ENCODE data around the gene KLLN. TPM values are rescaled to one million over a fixed set of nuclear protein-coding genes. Genes with fewer than 3 reads are reported as not detected.

The KLLN gene, protein sequence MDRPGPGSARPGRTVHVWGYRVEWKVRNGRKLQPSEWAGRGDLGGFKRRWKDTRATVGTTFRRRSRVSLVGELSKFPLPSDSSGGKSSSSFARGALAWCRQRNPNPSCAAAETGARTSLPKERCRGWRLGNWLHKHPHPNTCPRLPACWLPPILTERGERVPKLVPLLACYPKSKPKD
- 0.28 and 0.63 TPM in 2 replicates for total RNA-seq

DNA sequence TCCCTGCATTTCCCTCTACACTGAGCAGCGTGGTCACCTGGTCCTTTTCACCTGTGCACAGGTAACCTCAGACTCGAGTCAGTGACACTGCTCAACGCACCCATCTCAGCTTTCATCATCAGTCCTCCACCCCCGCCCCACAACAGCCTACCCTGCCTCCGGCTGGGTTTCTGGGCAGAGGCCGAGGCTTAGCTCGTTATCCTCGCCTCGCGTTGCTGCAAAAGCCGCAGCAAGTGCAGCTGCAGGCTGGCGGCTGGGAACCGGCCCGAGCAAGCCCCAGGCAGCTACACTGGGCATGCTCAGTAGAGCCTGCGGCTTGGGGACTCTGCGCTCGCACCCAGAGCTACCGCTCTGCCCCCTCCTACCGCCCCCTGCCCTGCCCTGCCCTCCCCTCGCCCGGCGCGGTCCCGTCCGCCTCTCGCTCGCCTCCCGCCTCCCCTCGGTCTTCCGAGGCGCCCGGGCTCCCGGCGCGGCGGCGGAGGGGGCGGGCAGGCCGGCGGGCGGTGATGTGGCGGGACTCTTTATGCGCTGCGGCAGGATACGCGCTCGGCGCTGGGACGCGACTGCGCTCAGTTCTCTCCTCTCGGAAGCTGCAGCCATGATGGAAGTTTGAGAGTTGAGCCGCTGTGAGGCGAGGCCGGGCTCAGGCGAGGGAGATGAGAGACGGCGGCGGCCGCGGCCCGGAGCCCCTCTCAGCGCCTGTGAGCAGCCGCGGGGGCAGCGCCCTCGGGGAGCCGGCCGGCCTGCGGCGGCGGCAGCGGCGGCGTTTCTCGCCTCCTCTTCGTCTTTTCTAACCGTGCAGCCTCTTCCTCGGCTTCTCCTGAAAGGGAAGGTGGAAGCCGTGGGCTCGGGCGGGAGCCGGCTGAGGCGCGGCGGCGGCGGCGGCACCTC, at the start of gene KLLN, which contains the start of gene PTEN:
KLLN (minus strand) TSS at position 481 of the 891 bp plus-strand sequence. CDS start 1,046 bp downstream, outside the sequence.
PTEN (plus strand) TSS at position 573 of the 891 bp plus-strand sequence. CDS start 845 bp downstream, outside the sequence.

DNA sequence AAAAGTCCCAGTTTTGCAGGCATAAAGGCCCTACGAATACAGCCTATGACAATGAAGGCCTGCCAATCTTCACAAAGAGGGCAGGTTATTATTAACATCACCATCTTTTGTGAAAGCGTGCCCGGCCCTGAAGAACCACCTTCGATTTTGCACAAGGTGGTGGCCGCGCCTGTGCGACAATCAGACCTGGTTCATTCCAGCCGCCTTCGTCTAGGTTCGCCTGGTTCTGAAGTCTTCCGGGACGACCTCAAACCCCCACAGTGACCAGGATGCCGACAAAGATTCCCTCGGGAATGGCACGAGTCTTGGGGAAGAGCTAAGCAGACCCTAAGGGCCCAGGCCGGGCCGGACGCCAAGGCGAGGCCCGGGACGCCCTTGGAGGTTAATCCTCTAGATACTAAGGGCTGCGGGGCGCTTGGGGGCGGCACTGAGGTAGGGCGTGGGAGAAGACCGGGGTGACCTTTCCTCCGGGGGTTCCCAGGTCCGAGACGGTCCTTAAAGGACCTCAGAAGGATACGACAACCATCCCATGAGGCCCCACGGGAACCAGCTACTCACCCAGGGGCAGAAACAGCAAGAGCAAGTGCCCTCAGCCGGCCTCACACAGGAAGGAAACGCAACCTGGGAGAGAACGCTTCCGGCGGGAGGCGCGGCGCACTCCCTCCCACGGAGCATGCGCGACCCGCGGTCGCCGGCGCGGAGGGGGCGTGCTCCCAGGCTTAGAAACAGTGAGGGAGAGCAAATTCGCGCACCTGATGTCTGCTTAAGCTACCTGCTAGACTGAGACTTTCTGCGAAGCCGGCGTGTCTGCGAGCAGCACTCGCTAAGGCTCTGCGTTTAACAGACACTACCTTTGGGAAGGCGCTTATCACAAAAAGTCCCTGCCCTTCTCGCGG, 45.5 kb downstream of the KLLN start, which contains the start of gene ATAD1:
ATAD1 (minus strand) TSS at position 618 of the 896 bp plus-strand sequence. CDS start 3,627 bp downstream, outside the sequence.

Other genes starting within 250 kb of the KLLN start
- 4.2 and 6.6 TPM in 2 replicates for gene PAPSS2, start 203.7 kb downstream of the KLLN start, total RNA-seq
- 34.8 and 38.6 TPM in 2 replicates for gene ATAD1, start 45.3 kb downstream of the KLLN start, total RNA-seq
- gene PTEN, start 92 bp upstream of the KLLN start, total RNA-seq, result 32.6 and 37.2 TPM in 2 replicates

Data from airway epithelial cell (primary cell).